HEK293 (cell line): Measurements from ENCODE around the gene NOX4.

ENCODE experiments used
- CTCF ChIA-PET: fragments of 350-600 bp; formaldehyde crosslinking; extraction: SDS; loops from one replicate; lab custom pipeline; 2021; ENCODE audit warnings: antibody characterized with exemption; lab: Yijun Ruan, JAX
- POLR2A ChIA-PET: fragments of 300-600 bp; formaldehyde crosslinking; extraction: SDS; loops from one replicate; lab custom pipeline; 2020; ENCODE audit warnings: antibody characterized with exemption, inconsistent platforms; lab: Yijun Ruan, JAX
- H3K27ac ChIP-seq: fragments of 200-500 bp; sonication (Bioruptor generic); 2 replicates; pipeline ENCODE4 v1.5.1; 2014; ENCODE audit warnings: low read depth, low read length, control low read depth, inconsistent platforms; ENCODE audit errors: extremely low read depth
- H3K36me3 ChIP-seq, 2 experiments: fragments of 200-500 bp in 1 of 2; sonication (Bioruptor generic) in 1 of 2; 1 replicate in 1 of 2; 2 replicates in 1 of 2; pipeline ENCODE4 v1.5.1; 2014 to 2017; ENCODE audit warnings: inconsistent platforms in 2 of 2, low read length in 2 of 2; ENCODE audit not compliant: control insufficient read depth in 2 of 2, insufficient read depth in 1 of 2
- H3K4me1 ChIP-seq: fragments of 200-500 bp; sonication (Bioruptor generic); 2 replicates; pipeline ENCODE4 v1.5.1; 2014; ENCODE audit warnings: mild to moderate bottlenecking, low read length, inconsistent platforms; ENCODE audit not compliant: control insufficient read depth, insufficient read depth
- H3K4me3 ChIP-seq: 2 replicates; pipeline ENCODE4 v1.5.1; 2011; ENCODE audit warnings: low read depth, mild to moderate bottlenecking, control low read depth, low read length, moderate library complexity
- H3K9me3 ChIP-seq: fragments of 200-500 bp; sonication (Bioruptor generic); 2 replicates; pipeline ENCODE4 v1.5.1; 2014; ENCODE audit warnings: low read depth, low read length, inconsistent platforms; ENCODE audit not compliant: control insufficient read depth, insufficient read depth
- SCRT2 ChIP-seq: fragments of 450-650 bp; formaldehyde crosslinking; IDR thresholded peaks from 2 replicates; pipeline ENCODE4 v1.5.1; 2016; ENCODE audit warnings: missing biosample characterization, missing genetic modification characterization
- ZBTB1 ChIP-seq: fragments of 450-650 bp; formaldehyde crosslinking; IDR thresholded peaks from 2 replicates; pipeline ENCODE4 v1.5.1; 2016; ENCODE audit warnings: missing biosample characterization, missing genetic modification characterization
- ZFP69B ChIP-seq: fragments of 450-650 bp; formaldehyde crosslinking; IDR thresholded peaks from 2 replicates; pipeline ENCODE4 v1.5.1; 2016; ENCODE audit warnings: missing biosample characterization, missing genetic modification characterization
- ZNF146 ChIP-seq: fragments of 450-650 bp; formaldehyde crosslinking; IDR thresholded peaks from 2 replicates; pipeline ENCODE4 v1.5.1; 2016; ENCODE audit warnings: missing biosample characterization, missing genetic modification characterization
- ZNF354C ChIP-seq: fragments of 450-650 bp; formaldehyde crosslinking; IDR thresholded peaks from 2 replicates; pipeline ENCODE4 v1.5.1; 2016; ENCODE audit warnings: missing biosample characterization, missing genetic modification characterization, low read depth, borderline replicate concordance
- ZNF529 ChIP-seq: fragments of 450-650 bp; formaldehyde crosslinking; IDR thresholded peaks from 2 replicates; pipeline ENCODE4 v1.5.1; 2017; ENCODE audit warnings: missing genetic modification characterization, missing biosample characterization; ENCODE audit not compliant: insufficient replicate concordance
- ZNF571 ChIP-seq: fragments of 450-650 bp; formaldehyde crosslinking; IDR thresholded peaks from 2 replicates; pipeline ENCODE4 v1.5.0; 2017; ENCODE audit warnings: missing biosample characterization, missing genetic modification characterization
- ZNF600 ChIP-seq: fragments of 450-650 bp; formaldehyde crosslinking; IDR thresholded peaks from 2 replicates; pipeline ENCODE4 v1.5.1; 2016; ENCODE audit warnings: missing biosample characterization, missing genetic modification characterization
- TF ChIP-seq, protein P1 (sequence below): fragments of 450-650 bp; formaldehyde crosslinking; conservative IDR thresholded peaks from 2 replicates; pipeline ENCODE4 v1.5.1; 2016; ENCODE audit warnings: low read depth, missing biosample characterization, missing genetic modification characterization
- TF ChIP-seq, protein P2 (sequence below): fragments of 450-650 bp; formaldehyde crosslinking; IDR thresholded peaks from 2 replicates; pipeline ENCODE4 v1.5.1; 2016; ENCODE audit warnings: missing biosample characterization, missing genetic modification characterization, borderline replicate concordance
- TF ChIP-seq, protein P3 (sequence below): fragments of 450-650 bp; formaldehyde crosslinking; IDR thresholded peaks from 2 replicates; pipeline ENCODE4 v1.5.1; 2017; ENCODE audit warnings: missing biosample characterization, missing genetic modification characterization
- TF ChIP-seq, protein P4 (sequence below): fragments of 450-650 bp; formaldehyde crosslinking; IDR thresholded peaks from 2 replicates; pipeline ENCODE4 v1.5.1; 2016; ENCODE audit warnings: missing biosample characterization, missing genetic modification characterization
- TF ChIP-seq, protein P5 (sequence below): fragments of 450-650 bp; formaldehyde crosslinking; IDR thresholded peaks from 2 replicates; pipeline ENCODE4 v1.5.1; 2016; ENCODE audit warnings: missing biosample characterization, missing genetic modification characterization
- TF ChIP-seq, protein P6 (sequence below): fragments of 450-650 bp; formaldehyde crosslinking; IDR thresholded peaks from 2 replicates; pipeline ENCODE4 v1.5.1; 2017; ENCODE audit warnings: missing biosample characterization, missing genetic modification characterization
- TF ChIP-seq, protein P7 (sequence below): fragments of 450-650 bp; formaldehyde crosslinking; IDR thresholded peaks from 2 replicates; pipeline ENCODE4 v1.5.0; 2017; ENCODE audit warnings: missing biosample characterization, missing genetic modification characterization, borderline replicate concordance

Gene NOX4

DNA sequence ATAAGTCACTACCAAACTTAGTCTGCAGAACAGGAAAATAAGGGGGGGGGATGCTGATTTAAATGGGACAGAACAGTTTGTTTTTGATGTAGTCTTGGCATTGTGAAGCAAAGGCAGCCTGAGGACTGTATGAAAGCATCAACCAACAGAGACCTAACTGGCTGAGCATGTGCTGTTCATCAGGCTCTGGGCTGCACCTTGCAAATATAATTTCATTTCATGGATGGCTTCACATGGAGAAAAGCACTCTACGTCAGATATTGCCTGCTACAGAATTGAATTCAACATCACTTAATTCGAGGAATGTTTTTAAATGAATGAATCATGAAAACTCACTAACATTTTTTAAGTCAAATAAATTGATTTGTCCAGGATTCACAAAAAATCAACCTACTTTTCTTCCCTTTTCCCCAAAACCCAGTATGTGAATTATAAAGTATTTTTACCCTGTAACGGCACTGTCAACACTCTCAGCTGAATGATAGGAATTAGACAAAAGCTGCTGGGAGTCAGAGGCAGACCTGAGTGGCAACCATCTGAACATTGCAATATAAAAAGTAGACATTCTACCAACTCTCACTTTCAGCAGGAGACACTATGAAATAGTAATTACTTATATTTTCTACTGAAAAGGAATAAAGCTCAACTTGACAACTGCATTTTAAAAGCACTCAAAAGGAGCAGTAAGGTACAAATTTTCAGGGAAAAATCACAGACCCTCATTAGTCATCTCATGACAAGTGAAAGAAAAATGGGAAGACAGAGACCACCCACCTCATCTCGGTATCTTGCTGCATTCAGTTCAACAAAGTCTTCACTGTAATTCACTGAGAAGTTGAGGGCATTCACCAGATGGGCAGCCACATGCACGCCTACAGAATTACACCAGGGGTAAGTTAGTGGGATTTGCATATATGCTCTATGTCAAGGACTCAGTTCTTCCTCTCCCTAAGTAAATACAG lies 47.5 kb downstream of the NOX4 start:
- Histone ChIP-seq H3K36me3 (no peaks in the 10 kb centered on the region), H3K27ac (no peak overlapping the region), H3K9me3 (no peaks in the 10 kb centered on the region), H3K4me3 (no peak overlapping the region), H3K4me1 (no peaks in the 10 kb centered on the region)
- CTCF ChIA-PET = no interaction called here
- POLR2A ChIA-PET = no interaction called here
- TF ChIP-seq, protein P1, sequence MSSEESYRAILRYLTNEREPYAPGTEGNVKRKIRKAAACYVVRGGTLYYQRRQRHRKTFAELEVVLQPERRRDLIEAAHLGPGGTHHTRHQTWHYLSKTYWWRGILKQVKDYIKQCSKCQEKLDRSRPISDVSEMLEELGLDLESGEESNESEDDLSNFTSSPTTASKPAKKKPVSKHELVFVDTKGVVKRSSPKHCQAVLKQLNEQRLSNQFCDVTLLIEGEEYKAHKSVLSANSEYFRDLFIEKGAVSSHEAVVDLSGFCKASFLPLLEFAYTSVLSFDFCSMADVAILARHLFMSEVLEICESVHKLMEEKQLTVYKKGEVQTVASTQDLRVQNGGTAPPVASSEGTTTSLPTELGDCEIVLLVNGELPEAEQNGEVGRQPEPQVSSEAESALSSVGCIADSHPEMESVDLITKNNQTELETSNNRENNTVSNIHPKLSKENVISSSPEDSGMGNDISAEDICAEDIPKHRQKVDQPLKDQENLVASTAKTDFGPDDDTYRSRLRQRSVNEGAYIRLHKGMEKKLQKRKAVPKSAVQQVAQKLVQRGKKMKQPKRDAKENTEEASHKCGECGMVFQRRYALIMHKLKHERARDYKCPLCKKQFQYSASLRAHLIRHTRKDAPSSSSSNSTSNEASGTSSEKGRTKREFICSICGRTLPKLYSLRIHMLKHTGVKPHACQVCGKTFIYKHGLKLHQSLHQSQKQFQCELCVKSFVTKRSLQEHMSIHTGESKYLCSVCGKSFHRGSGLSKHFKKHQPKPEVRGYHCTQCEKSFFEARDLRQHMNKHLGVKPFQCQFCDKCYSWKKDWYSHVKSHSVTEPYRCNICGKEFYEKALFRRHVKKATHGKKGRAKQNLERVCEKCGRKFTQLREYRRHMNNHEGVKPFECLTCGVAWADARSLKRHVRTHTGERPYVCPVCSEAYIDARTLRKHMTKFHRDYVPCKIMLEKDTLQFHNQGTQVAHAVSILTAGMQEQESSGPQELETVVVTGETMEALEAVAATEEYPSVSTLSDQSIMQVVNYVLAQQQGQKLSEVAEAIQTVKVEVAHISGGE = no peak
- no peak for TF ChIP-seq ZNF529 (tag by site-specific recombination)
- TF ChIP-seq, protein P2, sequence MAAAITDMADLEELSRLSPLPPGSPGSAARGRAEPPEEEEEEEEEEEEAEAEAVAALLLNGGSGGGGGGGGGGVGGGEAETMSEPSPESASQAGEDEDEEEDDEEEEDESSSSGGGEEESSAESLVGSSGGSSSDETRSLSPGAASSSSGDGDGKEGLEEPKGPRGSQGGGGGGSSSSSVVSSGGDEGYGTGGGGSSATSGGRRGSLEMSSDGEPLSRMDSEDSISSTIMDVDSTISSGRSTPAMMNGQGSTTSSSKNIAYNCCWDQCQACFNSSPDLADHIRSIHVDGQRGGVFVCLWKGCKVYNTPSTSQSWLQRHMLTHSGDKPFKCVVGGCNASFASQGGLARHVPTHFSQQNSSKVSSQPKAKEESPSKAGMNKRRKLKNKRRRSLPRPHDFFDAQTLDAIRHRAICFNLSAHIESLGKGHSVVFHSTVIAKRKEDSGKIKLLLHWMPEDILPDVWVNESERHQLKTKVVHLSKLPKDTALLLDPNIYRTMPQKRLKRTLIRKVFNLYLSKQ (tag by site-specific recombination) = no peak
- no peak for TF ChIP-seq ZNF354C (tag by site-specific recombination)
- no peak for TF ChIP-seq SCRT2 (tag by site-specific recombination)
- TF ChIP-seq ZNF571 (tag by site-specific recombination) = no peak
- TF ChIP-seq ZNF146 (tag by site-specific recombination) = no peak
- no peak for TF ChIP-seq ZNF600 (tag by site-specific recombination)
- TF ChIP-seq, protein P3, sequence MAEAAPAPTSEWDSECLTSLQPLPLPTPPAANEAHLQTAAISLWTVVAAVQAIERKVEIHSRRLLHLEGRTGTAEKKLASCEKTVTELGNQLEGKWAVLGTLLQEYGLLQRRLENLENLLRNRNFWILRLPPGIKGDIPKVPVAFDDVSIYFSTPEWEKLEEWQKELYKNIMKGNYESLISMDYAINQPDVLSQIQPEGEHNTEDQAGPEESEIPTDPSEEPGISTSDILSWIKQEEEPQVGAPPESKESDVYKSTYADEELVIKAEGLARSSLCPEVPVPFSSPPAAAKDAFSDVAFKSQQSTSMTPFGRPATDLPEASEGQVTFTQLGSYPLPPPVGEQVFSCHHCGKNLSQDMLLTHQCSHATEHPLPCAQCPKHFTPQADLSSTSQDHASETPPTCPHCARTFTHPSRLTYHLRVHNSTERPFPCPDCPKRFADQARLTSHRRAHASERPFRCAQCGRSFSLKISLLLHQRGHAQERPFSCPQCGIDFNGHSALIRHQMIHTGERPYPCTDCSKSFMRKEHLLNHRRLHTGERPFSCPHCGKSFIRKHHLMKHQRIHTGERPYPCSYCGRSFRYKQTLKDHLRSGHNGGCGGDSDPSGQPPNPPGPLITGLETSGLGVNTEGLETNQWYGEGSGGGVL = no peak
- TF ChIP-seq, protein P4, sequence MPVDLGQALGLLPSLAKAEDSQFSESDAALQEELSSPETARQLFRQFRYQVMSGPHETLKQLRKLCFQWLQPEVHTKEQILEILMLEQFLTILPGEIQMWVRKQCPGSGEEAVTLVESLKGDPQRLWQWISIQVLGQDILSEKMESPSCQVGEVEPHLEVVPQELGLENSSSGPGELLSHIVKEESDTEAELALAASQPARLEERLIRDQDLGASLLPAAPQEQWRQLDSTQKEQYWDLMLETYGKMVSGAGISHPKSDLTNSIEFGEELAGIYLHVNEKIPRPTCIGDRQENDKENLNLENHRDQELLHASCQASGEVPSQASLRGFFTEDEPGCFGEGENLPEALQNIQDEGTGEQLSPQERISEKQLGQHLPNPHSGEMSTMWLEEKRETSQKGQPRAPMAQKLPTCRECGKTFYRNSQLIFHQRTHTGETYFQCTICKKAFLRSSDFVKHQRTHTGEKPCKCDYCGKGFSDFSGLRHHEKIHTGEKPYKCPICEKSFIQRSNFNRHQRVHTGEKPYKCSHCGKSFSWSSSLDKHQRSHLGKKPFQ (tag by site-specific recombination) = no peak

DNA sequence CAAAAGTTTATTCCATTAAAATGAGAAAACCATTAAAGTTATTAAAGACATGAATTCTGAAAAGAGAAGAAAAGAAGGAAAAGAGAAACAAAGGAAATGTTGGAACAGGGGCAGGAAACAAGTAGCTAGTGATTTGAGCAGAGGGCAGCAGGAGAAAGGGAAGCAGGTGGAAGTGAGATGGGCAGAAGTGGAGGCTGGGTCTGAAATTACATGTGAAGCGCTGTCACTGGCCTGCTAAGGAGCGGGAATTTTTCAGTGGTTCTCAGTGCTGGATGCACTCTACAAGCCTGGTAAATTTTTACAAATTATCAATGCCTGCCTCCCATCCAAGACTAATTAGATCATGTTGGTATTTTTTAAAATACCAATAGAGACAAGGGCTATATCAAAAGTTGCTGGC lies 48.4 kb downstream of the NOX4 start:
- Histone ChIP-seq H3K36me3 (no peaks in the 10 kb centered on the region), H3K9me3 (no peaks in the 10 kb centered on the region), H3K4me1 (no peaks in the 10 kb centered on the region), H3K4me3 (no peak overlapping the region), H3K27ac (no peak overlapping the region)
- ChIA-PET CTCF (no interaction called here), POLR2A (no interaction called here)
- TF ChIP-seq, protein P5, sequence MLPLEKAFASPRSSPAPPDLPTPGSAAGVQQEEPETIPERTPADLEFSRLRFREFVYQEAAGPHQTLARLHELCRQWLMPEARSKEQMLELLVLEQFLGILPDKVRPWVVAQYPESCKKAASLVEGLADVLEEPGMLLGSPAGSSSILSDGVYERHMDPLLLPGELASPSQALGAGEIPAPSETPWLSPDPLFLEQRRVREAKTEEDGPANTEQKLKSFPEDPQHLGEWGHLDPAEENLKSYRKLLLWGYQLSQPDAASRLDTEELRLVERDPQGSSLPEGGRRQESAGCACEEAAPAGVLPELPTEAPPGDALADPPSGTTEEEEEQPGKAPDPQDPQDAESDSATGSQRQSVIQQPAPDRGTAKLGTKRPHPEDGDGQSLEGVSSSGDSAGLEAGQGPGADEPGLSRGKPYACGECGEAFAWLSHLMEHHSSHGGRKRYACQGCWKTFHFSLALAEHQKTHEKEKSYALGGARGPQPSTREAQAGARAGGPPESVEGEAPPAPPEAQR (tag by site-specific recombination) = no peak
- no peak for TF ChIP-seq ZNF600 (tag by site-specific recombination)
- TF ChIP-seq ZFP69B = no peak
- no peak for TF ChIP-seq ZBTB1 (tag by site-specific recombination)
- TF ChIP-seq, protein P6, sequence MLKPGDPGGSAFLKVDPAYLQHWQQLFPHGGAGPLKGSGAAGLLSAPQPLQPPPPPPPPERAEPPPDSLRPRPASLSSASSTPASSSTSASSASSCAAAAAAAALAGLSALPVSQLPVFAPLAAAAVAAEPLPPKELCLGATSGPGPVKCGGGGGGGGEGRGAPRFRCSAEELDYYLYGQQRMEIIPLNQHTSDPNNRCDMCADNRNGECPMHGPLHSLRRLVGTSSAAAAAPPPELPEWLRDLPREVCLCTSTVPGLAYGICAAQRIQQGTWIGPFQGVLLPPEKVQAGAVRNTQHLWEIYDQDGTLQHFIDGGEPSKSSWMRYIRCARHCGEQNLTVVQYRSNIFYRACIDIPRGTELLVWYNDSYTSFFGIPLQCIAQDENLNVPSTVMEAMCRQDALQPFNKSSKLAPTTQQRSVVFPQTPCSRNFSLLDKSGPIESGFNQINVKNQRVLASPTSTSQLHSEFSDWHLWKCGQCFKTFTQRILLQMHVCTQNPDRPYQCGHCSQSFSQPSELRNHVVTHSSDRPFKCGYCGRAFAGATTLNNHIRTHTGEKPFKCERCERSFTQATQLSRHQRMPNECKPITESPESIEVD (tag by site-specific recombination) = no peak
- TF ChIP-seq, protein P7, sequence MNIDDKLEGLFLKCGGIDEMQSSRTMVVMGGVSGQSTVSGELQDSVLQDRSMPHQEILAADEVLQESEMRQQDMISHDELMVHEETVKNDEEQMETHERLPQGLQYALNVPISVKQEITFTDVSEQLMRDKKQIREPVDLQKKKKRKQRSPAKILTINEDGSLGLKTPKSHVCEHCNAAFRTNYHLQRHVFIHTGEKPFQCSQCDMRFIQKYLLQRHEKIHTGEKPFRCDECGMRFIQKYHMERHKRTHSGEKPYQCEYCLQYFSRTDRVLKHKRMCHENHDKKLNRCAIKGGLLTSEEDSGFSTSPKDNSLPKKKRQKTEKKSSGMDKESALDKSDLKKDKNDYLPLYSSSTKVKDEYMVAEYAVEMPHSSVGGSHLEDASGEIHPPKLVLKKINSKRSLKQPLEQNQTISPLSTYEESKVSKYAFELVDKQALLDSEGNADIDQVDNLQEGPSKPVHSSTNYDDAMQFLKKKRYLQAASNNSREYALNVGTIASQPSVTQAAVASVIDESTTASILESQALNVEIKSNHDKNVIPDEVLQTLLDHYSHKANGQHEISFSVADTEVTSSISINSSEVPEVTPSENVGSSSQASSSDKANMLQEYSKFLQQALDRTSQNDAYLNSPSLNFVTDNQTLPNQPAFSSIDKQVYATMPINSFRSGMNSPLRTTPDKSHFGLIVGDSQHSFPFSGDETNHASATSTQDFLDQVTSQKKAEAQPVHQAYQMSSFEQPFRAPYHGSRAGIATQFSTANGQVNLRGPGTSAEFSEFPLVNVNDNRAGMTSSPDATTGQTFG (tag by site-specific recombination) = no peak
- TF ChIP-seq, protein P4 (tag by site-specific recombination) = no peak
